RWPE1 (cell line): Measurements from ENCODE around the gene NCDN.

Experiments used
- CTCF ChIA-PET: fragments of 350-600 bp; sonication (Branson Sonifier 250); formaldehyde crosslinking; extraction: SDS; loops from one replicate; lab custom pipeline; 2021; lab: Yijun Ruan, JAX
- POLR2A ChIA-PET: fragments of 400-600 bp; formaldehyde crosslinking; extraction: SDS; loops from one replicate; lab custom pipeline; 2020; ENCODE audit warnings: antibody characterized with exemption; ENCODE audit not compliant: low non-redundant PET; lab: Yijun Ruan, JAX
- DNase-seq: peaks from one replicate; pipeline ENCODE4 v3.0.0; 2012; ENCODE audit warnings: low spot score
- H3K27ac ChIP-seq: fragments of 450-650 bp; 2 replicates; pipeline ENCODE4 v1.5.1; 2017
- CTCF ChIP-seq: fragments of 450-650 bp; conservative IDR thresholded peaks from 2 replicates; pipeline ENCODE4 v1.5.1; 2017; ENCODE audit warnings: low read depth, mild to moderate bottlenecking

The NCDN gene

GRCh38 chr1:35546614-35547013 is 11.0 kb upstream of the NCDN start:
- no peak for TF ChIP-seq CTCF
- DNase-seq: no peak
- no peak overlapping the region for H3K27ac ChIP-seq
- ChIA-PET POLR2A (no interaction called here), CTCF (interaction anchor here (1.1 kb wide), 1 partner anchor 9 kb away, joined by 3 read pairs; no protein-coding TSS in a partner anchor)

GRCh38 chr1:35553851-35554250 is 3.7 kb upstream of the NCDN start:
- ChIA-PET CTCF (interaction anchor here (0.7 kb wide), 1 partner anchor 460 kb away, joined by 4 read pairs; no protein-coding TSS in a partner anchor), POLR2A (no interaction called here)
- no peak for TF ChIP-seq CTCF
- no peak overlapping the region for H3K27ac ChIP-seq
- DNase-seq: no peak

GRCh38 chr1:35554266-35555211 is 3.1 kb upstream of the NCDN start:
- TF ChIP-seq CTCF: no peak
- ChIA-PET POLR2A (no interaction called here), CTCF (no interaction called here)
- DNase-seq: no peak
- no peak overlapping the region for H3K27ac ChIP-seq

GRCh38 chr1:35555212-35555584 is 2.4 kb upstream of the NCDN start:
- DNase-seq: no peak
- ChIA-PET POLR2A (no interaction called here), CTCF (interaction anchor here (2.1 kb wide), 1 partner anchor 104 kb away, joined by 6 read pairs; no protein-coding TSS in a partner anchor)
- no peak overlapping the region for H3K27ac ChIP-seq
- no peak for TF ChIP-seq CTCF

- CTCF ChIA-PET: interaction anchor here (0.6 to 2.1 kb wide), 4 partner anchors 9 to 354 kb away, joined by 3 to 6 read pairs (median 3); no protein-coding TSS in a partner anchor
- no peak for TF ChIP-seq CTCF
- peak; percentile 80 for DNase-seq
- H3K27ac ChIP-seq: no peak overlapping the region
- POLR2A ChIA-PET: interaction anchor here (1.1 kb wide), 1 partner anchor 104 kb away, joined by 8 read pairs; no protein-coding TSS in a partner anchor
Observed at GRCh38 chr1:35555601-35556477, 1.8 kb upstream of the NCDN start.
